ENCODE measurements around the gene RNF217. TPM values are rescaled to one million over a fixed set of nuclear protein-coding genes. Genes with fewer than 3 reads are reported as not detected.

RNF217 gene
- total and polyA plus RNA-seq, 2 of the 8 experiments (the other 6 are each of a cell fraction or from before 2014, with no cell fraction given): 2.0 to 8.9 TPM

DNA sequence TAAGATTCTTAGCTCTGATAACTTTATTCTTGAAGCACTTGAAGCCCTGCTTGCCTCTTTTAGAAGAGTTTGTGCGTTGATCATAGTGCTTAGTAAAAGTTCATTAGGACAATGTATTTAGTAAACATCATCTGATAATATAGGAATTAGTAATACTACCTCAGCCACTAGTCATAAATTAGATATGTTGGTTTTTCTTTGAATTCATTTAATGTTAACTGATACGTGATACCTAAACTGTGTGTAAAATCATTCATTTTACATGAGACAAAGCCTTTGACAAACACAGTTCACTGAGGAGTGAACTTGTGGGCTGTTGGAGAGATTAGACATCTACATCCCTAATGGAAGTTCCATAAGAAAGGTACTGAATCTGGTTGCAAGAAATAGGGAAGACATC is 91.6 kb downstream of the RNF217 start:
- WGBS, 2 experiments (ENCODE audit: extremely low coverage in 1 of 2, insufficient coverage in 1 of 2, insufficient read length in 1 of 2, insufficient replicate concordance in 2 of 2, low coverage in 1 of 2, low lambda C conversion rate in 2 of 2, missing lambda C conversion rate in 1 of 2): 94% methylated on average over 2 of the region's 2 CpGs; no CpG with 5 or more reads in 1 of the 2 experiments
- H2BK5ac ChIP-seq (ENCODE audit: low read depth, low read length): no peak overlapping the region

More for the DNA sequence above, 91.6 kb downstream of the RNF217 start:
- H2BK120ac ChIP-seq (replicated peaks; ENCODE audit: low read depth, low read length): no peak overlapping the region
- TF ChIP-seq, protein P1, sequence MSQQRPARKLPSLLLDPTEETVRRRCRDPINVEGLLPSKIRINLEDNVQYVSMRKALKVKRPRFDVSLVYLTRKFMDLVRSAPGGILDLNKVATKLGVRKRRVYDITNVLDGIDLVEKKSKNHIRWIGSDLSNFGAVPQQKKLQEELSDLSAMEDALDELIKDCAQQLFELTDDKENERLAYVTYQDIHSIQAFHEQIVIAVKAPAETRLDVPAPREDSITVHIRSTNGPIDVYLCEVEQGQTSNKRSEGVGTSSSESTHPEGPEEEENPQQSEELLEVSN (IDR thresholded peaks at IDR 0.05): no peak
- no peak for TF ChIP-seq RBBP5 (IDR thresholded peaks at IDR 0.05; ENCODE audit: borderline replicate concordance, low read depth, low read length)
- TF ChIP-seq EZH2 (IDR thresholded peaks at IDR 0.05; ENCODE audit: low read depth, low read length, severe bottlenecking): no peak
- no peak for TF ChIP-seq TEAD4 (IDR thresholded peaks at IDR 0.05; ENCODE audit: low read depth, low read length)
- no peak overlapping the region for H3K4ac ChIP-seq (replicated peaks; ENCODE audit: insufficient read length, low read depth, low read length)
- no peak overlapping the region for H3K23ac ChIP-seq (ENCODE audit: insufficient read length)
- no peaks in the 10 kb centered on the region for H4K20me1 ChIP-seq (replicated peaks in 1 of 2; ENCODE audit: control insufficient read depth in 1 of 2, insufficient read depth in 2 of 2, low read length in 2 of 2)
- no peak overlapping the region for H2BK12ac ChIP-seq (ENCODE audit: low read depth, low read length)
- H2BK15ac ChIP-seq (ENCODE audit: low read length): no peak overlapping the region
- H3K18ac ChIP-seq (ENCODE audit: extremely low read depth, low read length): no peak overlapping the region
- H4K8ac ChIP-seq (ENCODE audit: extremely low read depth, insufficient read depth, low read length): no peak overlapping the region
- H2AK5ac ChIP-seq (ENCODE audit: low read depth, low read length): no peak overlapping the region
- POLR2A ChIA-PET (ENCODE audit: partially characterized antibody): no interaction called here
- H3K14ac ChIP-seq (ENCODE audit: insufficient read length): no peak overlapping the region
- no peaks in the 10 kb centered on the region; the same call in 1 of the 2 replicates for H3K23me2 ChIP-seq (ENCODE audit: low read depth, low read length)
- FAIRE-seq: no peak
- H3K27me3 ChIP-seq (replicated peaks in 1 of 4; ENCODE audit: control insufficient read depth in 3 of 4, extremely low read depth in 1 of 4, insufficient read depth in 3 of 4, low read length in 3 of 4): no peaks in the 10 kb centered on the region
- H3K27ac ChIP-seq (ENCODE audit: low read depth, low read length): no peak overlapping the region
- H3K4me3 ChIP-seq (ENCODE audit: extremely low read depth in 1 of 4, insufficient read depth in 2 of 4, low read depth in 3 of 4, low read length in 4 of 4): no peak overlapping the region
- H3K36me3 ChIP-seq (ENCODE audit: control insufficient read depth in 2 of 4, insufficient read depth in 4 of 4, low read length in 3 of 4): no peaks in the 10 kb centered on the region
- H4K91ac ChIP-seq (replicated peaks; ENCODE audit: insufficient read length, low read length): no peak overlapping the region
- CTCF ChIA-PET (ENCODE audit: partially characterized antibody): interaction anchor here (1.4 kb wide), 1 partner anchor 14 kb away, joined by 6 read pairs; no protein-coding TSS in a partner anchor
- no peak overlapping the region for H4K5ac ChIP-seq (ENCODE audit: insufficient read length, low read depth, low read length)
- H3K4me2 ChIP-seq (ENCODE audit: insufficient read depth in 1 of 2, low read depth in 2 of 2, low read length in 2 of 2): no peak overlapping the region
- H3K56ac ChIP-seq (replicated peaks; ENCODE audit: insufficient read length, low read depth, low read length): no peak overlapping the region
- no peaks in the 10 kb centered on the region for H3K9me3 ChIP-seq (ENCODE audit: insufficient read depth in 2 of 2, low read depth in 1 of 2, low read length in 1 of 2)
- DNase-seq (ENCODE audit: low read depth in 1 of 2, low spot score in 2 of 2): no peak
- H2BK20ac ChIP-seq (ENCODE audit: low read length): no peak overlapping the region
- no peaks in the 10 kb centered on the region for H3K79me2 ChIP-seq (ENCODE audit: control insufficient read depth in 1 of 2, insufficient read depth in 2 of 2, low read length in 2 of 2)
- H3K4me1 ChIP-seq (replicated peaks in 1 of 4; ENCODE audit: control insufficient read depth in 3 of 4, insufficient read depth in 4 of 4, low read length in 3 of 4): no peaks in the 10 kb centered on the region
- no peak overlapping the region for H3K9ac ChIP-seq (replicated peaks in 1 of 4; ENCODE audit: extremely low read depth in 1 of 4, low read depth in 3 of 4, low read length in 3 of 4)
- H2AFZ ChIP-seq (ENCODE audit: low read length): no peak overlapping the region
- no peaks in the 10 kb centered on the region for H3K79me1 ChIP-seq (ENCODE audit: low read depth, low read length)

All from H1 (cell line).